MM.1S (cell line): ENCODE data around the gene HMGCS2.

Source experiments
- DNase-seq: peaks from one replicate; pipeline ENCODE4 v3.0.0-alpha.2; 2015
- H2AFZ ChIP-seq: fragments of 300-600 bp; sonication (generic); 2 replicates; pipeline ENCODE4 v1.6.0; 2016; ENCODE audit warnings: antibody characterized with exemption, low read length
- H3F3A ChIP-seq: fragments of 300-600 bp; sonication (generic); 2 replicates; pipeline ENCODE4 v1.6.1; 2016; ENCODE audit warnings: mild to moderate bottlenecking, antibody characterized with exemption, low read length, moderate library complexity, mixed read lengths; ENCODE audit not compliant: insufficient read depth
- H3K27ac ChIP-seq: fragments of 300-600 bp; sonication (generic); 2 replicates; pipeline ENCODE4 v1.5.1; 2016; ENCODE audit warnings: mild to moderate bottlenecking, low read length
- H3K27me3 ChIP-seq: fragments of 300-600 bp; sonication (generic); replicated peaks from 2 replicates; pipeline ENCODE4 v1.6.0; 2016; ENCODE audit warnings: low read length; ENCODE audit not compliant: insufficient read depth
- H3K36me3 ChIP-seq: fragments of 300-600 bp; sonication (generic); replicated peaks from 2 replicates; pipeline ENCODE4 v1.6.1; 2016; ENCODE audit warnings: mild to moderate bottlenecking, low read length, mixed read lengths; ENCODE audit not compliant: insufficient read depth
- H3K4me1 ChIP-seq: fragments of 300-600 bp; sonication (generic); 2 replicates; pipeline ENCODE4 v1.6.1; 2016; ENCODE audit warnings: low read length, mixed read lengths
- H3K4me2 ChIP-seq: fragments of 300-600 bp; sonication (generic); 2 replicates; pipeline ENCODE4 v1.6.0; 2016; ENCODE audit warnings: low read depth, low read length
- H3K4me3 ChIP-seq: fragments of 300-600 bp; sonication (generic); 2 replicates; pipeline ENCODE4 v1.5.1; 2016; ENCODE audit warnings: low read length, mixed read lengths
- H3K79me2 ChIP-seq: fragments of 300-600 bp; sonication (generic); 2 replicates; pipeline ENCODE4 v1.6.1; 2016; ENCODE audit warnings: mixed run types, low read length, mixed read lengths
- H3K9ac ChIP-seq: fragments of 300-600 bp; sonication (generic); 2 replicates; pipeline ENCODE4 v1.6.1; 2016; ENCODE audit warnings: low read length, mixed read lengths
- H3K9me2 ChIP-seq: fragments of 300-600 bp; sonication (generic); replicated peaks from 2 replicates; pipeline ENCODE4 v1.6.1; 2016; ENCODE audit warnings: mild to moderate bottlenecking, low read length, mixed read lengths; ENCODE audit not compliant: insufficient read depth
- H3K9me3 ChIP-seq: fragments of 300-600 bp; sonication (generic); replicated peaks from 2 replicates; pipeline ENCODE4 v1.6.1; 2016; ENCODE audit warnings: mild to moderate bottlenecking, low read length, mixed read lengths; ENCODE audit not compliant: insufficient read depth
- H4K20me1 ChIP-seq: fragments of 300-600 bp; sonication (generic); 2 replicates; pipeline ENCODE4 v1.6.1; 2016; ENCODE audit warnings: mild to moderate bottlenecking, low read length, moderate library complexity, mixed read lengths; ENCODE audit not compliant: insufficient read depth
- EZH2 ChIP-seq: fragments of 300-600 bp; sonication (generic); optimal IDR thresholded peaks from 2 replicates; pipeline ENCODE3; 2017; ENCODE audit warnings: low read depth, mild to moderate bottlenecking, antibody characterized with exemption, low read length, mixed read lengths
- EZH2phosphoT487 ChIP-seq: fragments of 300-600 bp; sonication (generic); IDR thresholded peaks from 2 replicates; pipeline ENCODE4 v1.6.1; 2018; ENCODE audit warnings: antibody characterized with exemption, low read length
- TF ChIP-seq, protein P1 (sequence below): fragments of 300-600 bp; sonication (generic); IDR thresholded peaks from 2 replicates; pipeline ENCODE4 v1.5.1; 2016; ENCODE audit warnings: antibody characterized with exemption, low read length, mixed read lengths

HMGCS2 gene

GRCh38 chr1:119727991-119728390 is 40.7 kb downstream of the HMGCS2 start:
- H3K36me3 ChIP-seq: no peaks in the 10 kb centered on the region
- no peaks in the 10 kb centered on the region for H3K79me2 ChIP-seq
- H3K9me2 ChIP-seq: no peaks in the 10 kb centered on the region
- H3K4me1 ChIP-seq: peaks cover 19% of the 10 kb centered on the region
- H2AFZ ChIP-seq: no peak overlapping the region
- no peaks in the 10 kb centered on the region for H3K9me3 ChIP-seq
- no peaks in the 10 kb centered on the region for H3K27me3 ChIP-seq
- DNase-seq: no peak
- no peak for TF ChIP-seq EZH2
- no peaks in the 10 kb centered on the region; the same call in 1 of the 2 replicates for H3F3A ChIP-seq
- H3K27ac ChIP-seq: no peak overlapping the region
- no peak overlapping the region for H3K9ac ChIP-seq
- no peak overlapping the region for H3K4me3 ChIP-seq
- H4K20me1 ChIP-seq: no peaks in the 10 kb centered on the region
- H3K4me2 ChIP-seq: no peak overlapping the region

DNA sequence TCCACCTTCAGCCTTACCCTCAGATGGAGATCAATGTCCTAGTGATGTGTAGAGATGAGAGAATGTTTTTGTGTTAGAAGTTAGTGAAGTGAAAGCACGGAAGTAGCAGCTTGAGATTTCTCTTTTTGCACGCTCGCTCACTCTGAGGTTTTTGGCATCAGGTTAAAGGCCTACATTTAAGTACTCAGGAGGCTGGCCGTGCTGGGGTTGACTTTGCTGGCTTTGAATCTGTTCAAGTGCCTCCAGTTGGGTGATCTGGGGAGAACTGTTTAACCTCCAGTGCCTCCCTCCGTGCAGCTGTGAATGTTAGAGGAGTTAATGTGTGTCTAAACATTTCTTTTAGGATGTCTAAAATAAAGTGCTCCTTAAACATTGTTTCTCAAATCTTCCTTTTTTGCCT is 43.1 kb downstream of the HMGCS2 start:
- Histone ChIP-seq H3K79me2 (peaks cover 4% of the 10 kb centered on the region; the same call in 1 of the 2 replicates), H4K20me1 (no peaks in the 10 kb centered on the region), H2AFZ (no peak overlapping the region), H3K9me2 (no peaks in the 10 kb centered on the region), H3K4me2 (no peak overlapping the region), H3F3A (no peaks in the 10 kb centered on the region), H3K27me3 (no peaks in the 10 kb centered on the region), H3K4me1 (no peaks in the 10 kb centered on the region), H3K4me3 (no peak overlapping the region), H3K36me3 (no peaks in the 10 kb centered on the region), H3K9me3 (no peaks in the 10 kb centered on the region), H3K27ac (no peak overlapping the region), H3K9ac (no peak overlapping the region)
- TF ChIP-seq EZH2 (no peak), EZH2phosphoT487 (no peak)
- TF ChIP-seq, protein P1, sequence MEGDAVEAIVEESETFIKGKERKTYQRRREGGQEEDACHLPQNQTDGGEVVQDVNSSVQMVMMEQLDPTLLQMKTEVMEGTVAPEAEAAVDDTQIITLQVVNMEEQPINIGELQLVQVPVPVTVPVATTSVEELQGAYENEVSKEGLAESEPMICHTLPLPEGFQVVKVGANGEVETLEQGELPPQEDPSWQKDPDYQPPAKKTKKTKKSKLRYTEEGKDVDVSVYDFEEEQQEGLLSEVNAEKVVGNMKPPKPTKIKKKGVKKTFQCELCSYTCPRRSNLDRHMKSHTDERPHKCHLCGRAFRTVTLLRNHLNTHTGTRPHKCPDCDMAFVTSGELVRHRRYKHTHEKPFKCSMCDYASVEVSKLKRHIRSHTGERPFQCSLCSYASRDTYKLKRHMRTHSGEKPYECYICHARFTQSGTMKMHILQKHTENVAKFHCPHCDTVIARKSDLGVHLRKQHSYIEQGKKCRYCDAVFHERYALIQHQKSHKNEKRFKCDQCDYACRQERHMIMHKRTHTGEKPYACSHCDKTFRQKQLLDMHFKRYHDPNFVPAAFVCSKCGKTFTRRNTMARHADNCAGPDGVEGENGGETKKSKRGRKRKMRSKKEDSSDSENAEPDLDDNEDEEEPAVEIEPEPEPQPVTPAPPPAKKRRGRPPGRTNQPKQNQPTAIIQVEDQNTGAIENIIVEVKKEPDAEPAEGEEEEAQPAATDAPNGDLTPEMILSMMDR: no peak
- no peak for DNase-seq

- Histone ChIP-seq H3K36me3 (no peaks in the 10 kb centered on the region), H3K4me1 (no peaks in the 10 kb centered on the region), H4K20me1 (no peaks in the 10 kb centered on the region), H3K9me3 (no peaks in the 10 kb centered on the region), H3K27me3 (no peaks in the 10 kb centered on the region), H3K4me3 (no peak overlapping the region), H3K4me2 (no peak overlapping the region), H2AFZ (no peak overlapping the region), H3K9me2 (no peaks in the 10 kb centered on the region), H3K9ac (no peak overlapping the region), H3K27ac (no peak overlapping the region), H3F3A (no peaks in the 10 kb centered on the region), H3K79me2 (peaks cover 13% of the 10 kb centered on the region)
- no peak for DNase-seq
- TF ChIP-seq, protein P1: no peak
- TF ChIP-seq EZH2 (no peak), EZH2phosphoT487 (no peak)
Observed at GRCh38 chr1:119724611-119725218, 44.0 kb downstream of the HMGCS2 start.

DNA sequence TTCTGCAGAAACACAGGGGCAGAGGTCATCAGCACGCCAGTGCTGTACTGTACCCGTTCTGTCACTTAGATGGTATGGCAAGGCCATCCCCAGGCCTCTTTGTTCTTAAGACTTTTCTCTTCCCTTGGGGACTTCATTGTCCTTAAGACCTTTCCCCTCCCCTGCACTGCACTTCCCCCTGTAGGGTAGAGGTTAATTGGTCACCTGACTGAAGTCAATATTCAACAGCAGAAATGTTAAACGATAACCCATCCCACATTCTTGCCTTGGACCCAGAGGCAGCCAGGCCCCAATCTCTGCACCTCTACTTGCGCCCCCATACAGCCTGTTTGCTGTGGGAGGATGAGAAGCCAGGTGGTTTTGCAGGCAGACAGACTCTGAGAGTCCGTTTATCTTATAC is 46.8 kb downstream of the HMGCS2 start:
- TF ChIP-seq EZH2phosphoT487 (no peak), EZH2 (no peak)
- Histone ChIP-seq H4K20me1 (no peaks in the 10 kb centered on the region), H2AFZ (no peak overlapping the region), H3K4me3 (no peak overlapping the region), H3K9me2 (no peaks in the 10 kb centered on the region), H3K9ac (no peak overlapping the region), H3K27me3 (no peaks in the 10 kb centered on the region), H3K27ac (no peak overlapping the region), H3K4me2 (no peak overlapping the region), H3F3A (no peaks in the 10 kb centered on the region), H3K4me1 (no peaks in the 10 kb centered on the region), H3K79me2 (peaks cover 37% of the 10 kb centered on the region), H3K9me3 (no peaks in the 10 kb centered on the region), H3K36me3 (no peaks in the 10 kb centered on the region)
- DNase-seq: no peak
